HEK293 (cell line): ENCODE data around the gene DISC1.

Source experiments
- CTCF ChIA-PET: fragments of 350-600 bp; formaldehyde crosslinking; extraction: SDS; loops from one replicate; lab custom pipeline; 2021; ENCODE audit warnings: antibody characterized with exemption; lab: Yijun Ruan, JAX
- POLR2A ChIA-PET: fragments of 300-600 bp; formaldehyde crosslinking; extraction: SDS; loops from one replicate; lab custom pipeline; 2020; ENCODE audit warnings: antibody characterized with exemption, inconsistent platforms; lab: Yijun Ruan, JAX
- H3K27ac ChIP-seq: fragments of 200-500 bp; sonication (Bioruptor generic); 2 replicates; pipeline ENCODE4 v1.5.1; 2014; ENCODE audit warnings: low read depth, low read length, control low read depth, inconsistent platforms; ENCODE audit errors: extremely low read depth
- H3K36me3 ChIP-seq, 2 experiments: fragments of 200-500 bp in 1 of 2; sonication (Bioruptor generic) in 1 of 2; 1 replicate in 1 of 2; 2 replicates in 1 of 2; pipeline ENCODE4 v1.5.1; 2014 to 2017; ENCODE audit warnings: inconsistent platforms in 2 of 2, low read length in 2 of 2; ENCODE audit not compliant: control insufficient read depth in 2 of 2, insufficient read depth in 1 of 2
- H3K4me1 ChIP-seq: fragments of 200-500 bp; sonication (Bioruptor generic); 2 replicates; pipeline ENCODE4 v1.5.1; 2014; ENCODE audit warnings: mild to moderate bottlenecking, low read length, inconsistent platforms; ENCODE audit not compliant: control insufficient read depth, insufficient read depth
- H3K4me3 ChIP-seq: 2 replicates; pipeline ENCODE4 v1.5.1; 2011; ENCODE audit warnings: low read depth, mild to moderate bottlenecking, control low read depth, low read length, moderate library complexity
- H3K9me3 ChIP-seq: fragments of 200-500 bp; sonication (Bioruptor generic); 2 replicates; pipeline ENCODE4 v1.5.1; 2014; ENCODE audit warnings: low read depth, low read length, inconsistent platforms; ENCODE audit not compliant: control insufficient read depth, insufficient read depth
- HOXC10 ChIP-seq: sonication (generic); formaldehyde crosslinking; IDR thresholded peaks from 2 replicates; pipeline ENCODE4 v1.8.1; 2023; ENCODE audit warnings: mild to moderate bottlenecking, missing genetic modification reagents
- KLF10 ChIP-seq: fragments of 450-650 bp; IDR thresholded peaks from 2 replicates; pipeline ENCODE4 v1.5.1; 2018; ENCODE audit warnings: missing biosample characterization, mild to moderate bottlenecking, missing genetic modification characterization
- RBAK ChIP-seq: fragments of 450-650 bp; formaldehyde crosslinking; IDR thresholded peaks from 2 replicates; pipeline ENCODE4 v1.5.1; 2016; ENCODE audit warnings: missing biosample characterization, missing genetic modification characterization
- TCF7L2 ChIP-seq: IDR thresholded peaks from 2 replicates; pipeline ENCODE4 v1.6.1; 2011; ENCODE audit warnings: low read depth, mild to moderate bottlenecking, inconsistent platforms, low read length, moderate library complexity, borderline replicate concordance
- ZNF138 ChIP-seq: fragments of 450-650 bp; formaldehyde crosslinking; IDR thresholded peaks from 2 replicates; pipeline ENCODE4 v1.5.1; 2016; ENCODE audit warnings: missing biosample characterization, missing genetic modification characterization, borderline replicate concordance
- ZNF169 ChIP-seq: fragments of 450-650 bp; formaldehyde crosslinking; IDR thresholded peaks from 2 replicates; pipeline ENCODE4 v1.5.1; 2016; ENCODE audit warnings: missing biosample characterization, missing genetic modification characterization
- ZNF174 ChIP-seq: fragments of 450-650 bp; formaldehyde crosslinking; IDR thresholded peaks from 2 replicates; pipeline ENCODE4 v1.5.0; 2017; ENCODE audit warnings: missing biosample characterization, mild to moderate bottlenecking, missing genetic modification characterization
- ZNF23 ChIP-seq: fragments of 450-650 bp; formaldehyde crosslinking; IDR thresholded peaks from 2 replicates; pipeline ENCODE4 v1.5.1; 2016; ENCODE audit warnings: missing biosample characterization, missing genetic modification characterization, borderline replicate concordance
- ZNF404 ChIP-seq: fragments of 450-650 bp; formaldehyde crosslinking; IDR thresholded peaks from 2 replicates; pipeline ENCODE4 v1.5.1; 2017; ENCODE audit warnings: missing biosample characterization, missing genetic modification characterization
- ZNF529 ChIP-seq: fragments of 450-650 bp; formaldehyde crosslinking; IDR thresholded peaks from 2 replicates; pipeline ENCODE4 v1.5.1; 2017; ENCODE audit warnings: missing genetic modification characterization, missing biosample characterization; ENCODE audit not compliant: insufficient replicate concordance
- ZNF555 ChIP-seq: fragments of 450-650 bp; formaldehyde crosslinking; conservative IDR thresholded peaks from 2 replicates; pipeline ENCODE4 v1.5.1; 2017; ENCODE audit warnings: missing biosample characterization, mild to moderate bottlenecking, missing genetic modification characterization, inconsistent platforms
- ZNF560 ChIP-seq: fragments of 450-650 bp; formaldehyde crosslinking; IDR thresholded peaks from 2 replicates; pipeline ENCODE4 v1.5.1; 2017; ENCODE audit warnings: missing biosample characterization, missing genetic modification characterization, borderline replicate concordance
- ZNF623 ChIP-seq: fragments of 450-650 bp; formaldehyde crosslinking; IDR thresholded peaks from 2 replicates; pipeline ENCODE4 v1.5.1; 2016; ENCODE audit warnings: missing biosample characterization, missing genetic modification characterization
- ZNF776 ChIP-seq: fragments of 450-650 bp; formaldehyde crosslinking; IDR thresholded peaks from 2 replicates; pipeline ENCODE4 v1.5.0; 2017; ENCODE audit warnings: missing biosample characterization, missing genetic modification characterization, borderline replicate concordance
- ZNF843 ChIP-seq: fragments of 450-650 bp; formaldehyde crosslinking; IDR thresholded peaks from 2 replicates; pipeline ENCODE4 v1.5.1; 2016; ENCODE audit warnings: missing biosample characterization, missing genetic modification characterization
- TF ChIP-seq, protein P1 (sequence below): fragments of 450-650 bp; formaldehyde crosslinking; IDR thresholded peaks from 2 replicates; pipeline ENCODE4 v1.5.1; 2016; ENCODE audit warnings: missing biosample characterization, missing genetic modification characterization
- TF ChIP-seq, protein P2 (sequence below): fragments of 450-650 bp; formaldehyde crosslinking; IDR thresholded peaks from 2 replicates; pipeline ENCODE4 v1.5.1; 2016; ENCODE audit warnings: missing biosample characterization, missing genetic modification characterization
- TF ChIP-seq, protein P3 (sequence below): fragments of 450-650 bp; formaldehyde crosslinking; IDR thresholded peaks from 2 replicates; pipeline ENCODE4 v1.5.1; 2016; ENCODE audit warnings: missing biosample characterization, missing genetic modification characterization
- TF ChIP-seq, protein P4 (sequence below): fragments of 450-650 bp; formaldehyde crosslinking; IDR thresholded peaks from 2 replicates; pipeline ENCODE4 v1.5.1; 2017; ENCODE audit warnings: missing biosample characterization, mild to moderate bottlenecking, missing genetic modification characterization, moderate library complexity
- TF ChIP-seq, protein P5 (sequence below): fragments of 450-650 bp; formaldehyde crosslinking; conservative IDR thresholded peaks from 2 replicates; pipeline ENCODE4 v1.5.1; 2016; ENCODE audit warnings: low read depth, missing biosample characterization, missing genetic modification characterization
- TF ChIP-seq, protein P6 (sequence below): fragments of 450-650 bp; formaldehyde crosslinking; IDR thresholded peaks from 2 replicates; pipeline ENCODE4 v1.5.1; 2016; ENCODE audit warnings: missing biosample characterization, missing genetic modification characterization, borderline replicate concordance

DISC1 gene

DNA sequence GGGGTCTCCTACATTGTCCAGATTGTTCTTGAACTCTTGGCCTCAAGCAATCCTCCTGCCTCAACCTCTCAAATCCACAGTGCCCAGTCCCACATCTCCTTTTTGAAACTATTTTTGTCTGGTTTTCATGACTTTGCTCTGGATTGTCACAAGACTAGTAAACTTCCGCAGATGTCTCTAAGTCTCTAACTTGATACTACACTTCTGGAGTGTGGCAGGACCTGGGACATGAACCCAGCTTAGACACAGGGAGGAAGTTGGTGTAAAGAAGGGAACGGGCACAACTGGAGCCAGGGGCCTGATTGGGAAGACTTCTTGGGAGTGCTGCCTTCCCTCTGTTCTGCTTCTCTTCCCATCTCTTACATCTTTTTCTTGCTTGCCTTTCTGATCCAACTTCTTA, 16.2 kb upstream of the DISC1 start:
- Histone ChIP-seq H3K36me3 (no peaks in the 10 kb centered on the region), H3K4me3 (no peak overlapping the region), H3K9me3 (no peaks in the 10 kb centered on the region), H3K4me1 (no peaks in the 10 kb centered on the region), H3K27ac (no peak overlapping the region)
- POLR2A ChIA-PET: no interaction called here
- no peak for TF ChIP-seq ZNF623
- TF ChIP-seq ZNF169: no peak
- no peak for TF ChIP-seq RBAK (tag by site-specific recombination)
- TF ChIP-seq HOXC10: no peak
- no peak for TF ChIP-seq KLF10 (tag by site-specific recombination)
- no peak for TF ChIP-seq TCF7L2
- TF ChIP-seq ZNF23 (tag by site-specific recombination): no peak
- no peak for TF ChIP-seq ZNF138 (tag by site-specific recombination)
- TF ChIP-seq ZNF843 (tag by site-specific recombination): no peak
- TF ChIP-seq, protein P1, sequence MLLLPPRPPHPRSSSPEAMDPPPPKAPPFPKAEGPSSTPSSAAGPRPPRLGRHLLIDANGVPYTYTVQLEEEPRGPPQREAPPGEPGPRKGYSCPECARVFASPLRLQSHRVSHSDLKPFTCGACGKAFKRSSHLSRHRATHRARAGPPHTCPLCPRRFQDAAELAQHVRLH (tag by site-specific recombination): no peak
- TF ChIP-seq ZNF776 (tag by site-specific recombination): no peak
- TF ChIP-seq, protein P2, sequence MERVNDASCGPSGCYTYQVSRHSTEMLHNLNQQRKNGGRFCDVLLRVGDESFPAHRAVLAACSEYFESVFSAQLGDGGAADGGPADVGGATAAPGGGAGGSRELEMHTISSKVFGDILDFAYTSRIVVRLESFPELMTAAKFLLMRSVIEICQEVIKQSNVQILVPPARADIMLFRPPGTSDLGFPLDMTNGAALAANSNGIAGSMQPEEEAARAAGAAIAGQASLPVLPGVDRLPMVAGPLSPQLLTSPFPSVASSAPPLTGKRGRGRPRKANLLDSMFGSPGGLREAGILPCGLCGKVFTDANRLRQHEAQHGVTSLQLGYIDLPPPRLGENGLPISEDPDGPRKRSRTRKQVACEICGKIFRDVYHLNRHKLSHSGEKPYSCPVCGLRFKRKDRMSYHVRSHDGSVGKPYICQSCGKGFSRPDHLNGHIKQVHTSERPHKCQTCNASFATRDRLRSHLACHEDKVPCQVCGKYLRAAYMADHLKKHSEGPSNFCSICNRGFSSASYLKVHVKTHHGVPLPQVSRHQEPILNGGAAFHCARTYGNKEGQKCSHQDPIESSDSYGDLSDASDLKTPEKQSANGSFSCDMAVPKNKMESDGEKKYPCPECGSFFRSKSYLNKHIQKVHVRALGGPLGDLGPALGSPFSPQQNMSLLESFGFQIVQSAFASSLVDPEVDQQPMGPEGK: no peak
- TF ChIP-seq, protein P3, sequence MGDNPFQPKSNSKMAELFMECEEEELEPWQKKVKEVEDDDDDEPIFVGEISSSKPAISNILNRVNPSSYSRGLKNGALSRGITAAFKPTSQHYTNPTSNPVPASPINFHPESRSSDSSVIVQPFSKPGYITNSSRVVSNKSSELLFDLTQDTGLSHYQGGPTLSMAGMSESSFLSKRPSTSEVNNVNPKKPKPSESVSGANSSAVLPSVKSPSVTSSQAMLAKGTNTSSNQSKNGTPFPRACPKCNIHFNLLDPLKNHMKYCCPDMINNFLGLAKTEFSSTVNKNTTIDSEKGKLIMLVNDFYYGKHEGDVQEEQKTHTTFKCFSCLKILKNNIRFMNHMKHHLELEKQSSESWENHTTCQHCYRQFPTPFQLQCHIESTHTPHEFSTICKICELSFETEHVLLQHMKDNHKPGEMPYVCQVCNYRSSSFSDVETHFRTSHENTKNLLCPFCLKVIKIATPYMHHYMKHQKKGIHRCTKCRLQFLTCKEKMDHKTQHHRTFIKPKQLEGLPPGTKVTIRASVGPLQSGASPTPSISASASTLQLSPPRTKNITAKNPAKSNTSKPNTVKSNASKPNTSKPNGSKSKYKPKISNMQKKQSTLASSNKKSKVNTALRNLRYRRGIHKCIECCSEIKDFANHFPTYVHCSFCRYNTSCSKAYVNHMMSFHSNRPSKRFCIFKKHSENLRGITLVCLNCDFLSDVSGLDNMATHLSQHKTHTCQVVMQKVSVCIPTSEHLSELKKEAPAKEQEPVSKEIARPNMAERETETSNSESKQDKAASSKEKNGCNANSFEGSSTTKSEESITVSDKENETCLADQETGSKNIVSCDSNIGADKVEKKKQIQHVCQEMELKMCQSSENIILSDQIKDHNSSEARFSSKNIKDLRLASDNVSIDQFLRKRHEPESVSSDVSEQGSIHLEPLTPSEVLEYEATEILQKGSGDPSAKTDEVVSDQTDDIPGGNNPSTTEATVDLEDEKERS (tag by site-specific recombination): no peak
- TF ChIP-seq, protein P4, sequence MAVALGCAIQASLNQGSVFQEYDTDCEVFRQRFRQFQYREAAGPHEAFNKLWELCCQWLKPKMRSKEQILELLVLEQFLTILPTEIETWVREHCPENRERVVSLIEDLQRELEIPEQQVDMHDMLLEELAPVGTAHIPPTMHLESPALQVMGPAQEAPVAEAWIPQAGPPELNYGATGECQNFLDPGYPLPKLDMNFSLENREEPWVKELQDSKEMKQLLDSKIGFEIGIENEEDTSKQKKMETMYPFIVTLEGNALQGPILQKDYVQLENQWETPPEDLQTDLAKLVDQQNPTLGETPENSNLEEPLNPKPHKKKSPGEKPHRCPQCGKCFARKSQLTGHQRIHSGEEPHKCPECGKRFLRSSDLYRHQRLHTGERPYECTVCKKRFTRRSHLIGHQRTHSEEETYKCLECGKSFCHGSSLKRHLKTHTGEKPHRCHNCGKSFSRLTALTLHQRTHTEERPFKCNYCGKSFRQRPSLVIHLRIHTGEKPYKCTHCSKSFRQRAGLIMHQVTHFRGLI (tag by site-specific recombination): no peak
- TF ChIP-seq ZNF174: no peak
- TF ChIP-seq, all 188 proteins: peak for 0
- CTCF ChIA-PET: interaction anchor here (0.6 kb wide), 1 partner anchor 82 kb away, joined by 5 read pairs; no protein-coding TSS in a partner anchor

DNA sequence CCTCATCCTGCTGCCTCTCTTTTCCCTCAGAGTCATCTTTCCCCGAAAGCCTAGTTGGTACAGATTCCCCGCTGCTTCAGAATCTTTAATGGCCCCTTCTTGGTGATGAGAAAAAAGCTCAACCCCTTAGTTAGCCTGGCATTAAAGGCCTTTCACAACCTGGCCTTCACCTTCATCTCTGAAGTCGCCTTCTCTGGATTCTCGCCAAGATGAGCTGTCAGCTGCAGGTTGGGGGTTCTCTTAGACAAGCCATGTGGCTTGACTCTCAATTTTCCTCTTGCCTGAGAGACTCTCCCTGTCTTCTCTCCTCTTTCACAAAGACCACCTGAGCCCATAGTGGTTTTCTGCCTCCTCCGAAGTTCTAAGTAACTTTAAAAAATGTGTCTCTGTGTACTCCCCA, 15.5 kb upstream of the DISC1 start:
- Histone ChIP-seq H3K27ac (no peak overlapping the region), H3K36me3 (no peaks in the 10 kb centered on the region), H3K9me3 (no peaks in the 10 kb centered on the region), H3K4me3 (no peak overlapping the region), H3K4me1 (no peaks in the 10 kb centered on the region)
- ChIA-PET POLR2A (no interaction called here), CTCF (interaction anchor here (1.0 to 1.1 kb wide), 2 partner anchors 8 to 114 kb away, joined by 3 read pairs; no protein-coding TSS in a partner anchor)
- TF ChIP-seq ZNF560 (tag by site-specific recombination): no peak
- TF ChIP-seq, protein P5, sequence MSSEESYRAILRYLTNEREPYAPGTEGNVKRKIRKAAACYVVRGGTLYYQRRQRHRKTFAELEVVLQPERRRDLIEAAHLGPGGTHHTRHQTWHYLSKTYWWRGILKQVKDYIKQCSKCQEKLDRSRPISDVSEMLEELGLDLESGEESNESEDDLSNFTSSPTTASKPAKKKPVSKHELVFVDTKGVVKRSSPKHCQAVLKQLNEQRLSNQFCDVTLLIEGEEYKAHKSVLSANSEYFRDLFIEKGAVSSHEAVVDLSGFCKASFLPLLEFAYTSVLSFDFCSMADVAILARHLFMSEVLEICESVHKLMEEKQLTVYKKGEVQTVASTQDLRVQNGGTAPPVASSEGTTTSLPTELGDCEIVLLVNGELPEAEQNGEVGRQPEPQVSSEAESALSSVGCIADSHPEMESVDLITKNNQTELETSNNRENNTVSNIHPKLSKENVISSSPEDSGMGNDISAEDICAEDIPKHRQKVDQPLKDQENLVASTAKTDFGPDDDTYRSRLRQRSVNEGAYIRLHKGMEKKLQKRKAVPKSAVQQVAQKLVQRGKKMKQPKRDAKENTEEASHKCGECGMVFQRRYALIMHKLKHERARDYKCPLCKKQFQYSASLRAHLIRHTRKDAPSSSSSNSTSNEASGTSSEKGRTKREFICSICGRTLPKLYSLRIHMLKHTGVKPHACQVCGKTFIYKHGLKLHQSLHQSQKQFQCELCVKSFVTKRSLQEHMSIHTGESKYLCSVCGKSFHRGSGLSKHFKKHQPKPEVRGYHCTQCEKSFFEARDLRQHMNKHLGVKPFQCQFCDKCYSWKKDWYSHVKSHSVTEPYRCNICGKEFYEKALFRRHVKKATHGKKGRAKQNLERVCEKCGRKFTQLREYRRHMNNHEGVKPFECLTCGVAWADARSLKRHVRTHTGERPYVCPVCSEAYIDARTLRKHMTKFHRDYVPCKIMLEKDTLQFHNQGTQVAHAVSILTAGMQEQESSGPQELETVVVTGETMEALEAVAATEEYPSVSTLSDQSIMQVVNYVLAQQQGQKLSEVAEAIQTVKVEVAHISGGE: no peak
- TF ChIP-seq ZNF555 (tag by site-specific recombination): no peak
- no peak for TF ChIP-seq ZNF529 (tag by site-specific recombination)
- TF ChIP-seq ZNF404 (tag by site-specific recombination): no peak
- no peak for TF ChIP-seq ZNF843 (tag by site-specific recombination)
- TF ChIP-seq, protein P6, sequence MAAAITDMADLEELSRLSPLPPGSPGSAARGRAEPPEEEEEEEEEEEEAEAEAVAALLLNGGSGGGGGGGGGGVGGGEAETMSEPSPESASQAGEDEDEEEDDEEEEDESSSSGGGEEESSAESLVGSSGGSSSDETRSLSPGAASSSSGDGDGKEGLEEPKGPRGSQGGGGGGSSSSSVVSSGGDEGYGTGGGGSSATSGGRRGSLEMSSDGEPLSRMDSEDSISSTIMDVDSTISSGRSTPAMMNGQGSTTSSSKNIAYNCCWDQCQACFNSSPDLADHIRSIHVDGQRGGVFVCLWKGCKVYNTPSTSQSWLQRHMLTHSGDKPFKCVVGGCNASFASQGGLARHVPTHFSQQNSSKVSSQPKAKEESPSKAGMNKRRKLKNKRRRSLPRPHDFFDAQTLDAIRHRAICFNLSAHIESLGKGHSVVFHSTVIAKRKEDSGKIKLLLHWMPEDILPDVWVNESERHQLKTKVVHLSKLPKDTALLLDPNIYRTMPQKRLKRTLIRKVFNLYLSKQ: no peak
